Measurements from ENCODE around the gene MTFR1L. TPM values are rescaled to one million over a fixed set of nuclear protein-coding genes. Genes with fewer than 3 reads are reported as not detected.

Gene MTFR1L
- total and polyA plus RNA-seq, 9 of the 15 experiments (the other 6 are each of a cell fraction or from before 2014, with no cell fraction given), result 41.4 to 98.5 (median 53.7) TPM

- peak; percentile 43; the same call in 1 of the 2 replicates for TF ChIP-seq MYC (IDR thresholded peaks at IDR 0.05; ENCODE audit: low read depth, low read length)
- TF ChIP-seq MYC (CRISPR knock-in tag; IDR thresholded peaks at IDR 0.05; ENCODE audit: borderline replicate concordance, low read depth), result peak; percentile 32; the same call in 1 of the 2 replicates
- peak; percentile 95 for TF ChIP-seq ZBTB40 (IDR thresholded peaks at IDR 0.05)
- no peak for TF ChIP-seq ZBTB40 (CRISPR knock-in tag; IDR thresholded peaks at IDR 0.05)
Measured at GRCh38 chr1:25819491-25820246, at the start of gene MTFR1L (continued).
